PFSK-1 (cell line): ENCODE measurements around the gene VPS52.

Experiments used
- POLR2AphosphoS5 ChIP-seq: IDR thresholded peaks from 2 replicates; pipeline ENCODE4 v1.6.1; 2012; ENCODE audit warnings: low read depth, mild to moderate bottlenecking, control low read depth, low read length, moderate library complexity
- TF ChIP-seq, protein P1 (sequence below), 2 experiments: IDR thresholded peaks; 2 replicates each; pipeline versions ENCODE4 v1.6.1 to v1.8.0; 2011 to 2012; ENCODE audit warnings: low read depth in 2 of 2, low read length in 2 of 2, control low read depth in 1 of 2, inconsistent platforms in 1 of 2, mild to moderate bottlenecking in 1 of 2, moderate library complexity in 1 of 2; ENCODE audit not compliant: insufficient read depth in 1 of 2

GRCh38 chr6:33276581-33276863 lies 4.8 kb upstream of the VPS52 start:
- no peak; the same call in 1 of the 2 replicates for TF ChIP-seq POLR2AphosphoS5
- TF ChIP-seq, protein P1, sequence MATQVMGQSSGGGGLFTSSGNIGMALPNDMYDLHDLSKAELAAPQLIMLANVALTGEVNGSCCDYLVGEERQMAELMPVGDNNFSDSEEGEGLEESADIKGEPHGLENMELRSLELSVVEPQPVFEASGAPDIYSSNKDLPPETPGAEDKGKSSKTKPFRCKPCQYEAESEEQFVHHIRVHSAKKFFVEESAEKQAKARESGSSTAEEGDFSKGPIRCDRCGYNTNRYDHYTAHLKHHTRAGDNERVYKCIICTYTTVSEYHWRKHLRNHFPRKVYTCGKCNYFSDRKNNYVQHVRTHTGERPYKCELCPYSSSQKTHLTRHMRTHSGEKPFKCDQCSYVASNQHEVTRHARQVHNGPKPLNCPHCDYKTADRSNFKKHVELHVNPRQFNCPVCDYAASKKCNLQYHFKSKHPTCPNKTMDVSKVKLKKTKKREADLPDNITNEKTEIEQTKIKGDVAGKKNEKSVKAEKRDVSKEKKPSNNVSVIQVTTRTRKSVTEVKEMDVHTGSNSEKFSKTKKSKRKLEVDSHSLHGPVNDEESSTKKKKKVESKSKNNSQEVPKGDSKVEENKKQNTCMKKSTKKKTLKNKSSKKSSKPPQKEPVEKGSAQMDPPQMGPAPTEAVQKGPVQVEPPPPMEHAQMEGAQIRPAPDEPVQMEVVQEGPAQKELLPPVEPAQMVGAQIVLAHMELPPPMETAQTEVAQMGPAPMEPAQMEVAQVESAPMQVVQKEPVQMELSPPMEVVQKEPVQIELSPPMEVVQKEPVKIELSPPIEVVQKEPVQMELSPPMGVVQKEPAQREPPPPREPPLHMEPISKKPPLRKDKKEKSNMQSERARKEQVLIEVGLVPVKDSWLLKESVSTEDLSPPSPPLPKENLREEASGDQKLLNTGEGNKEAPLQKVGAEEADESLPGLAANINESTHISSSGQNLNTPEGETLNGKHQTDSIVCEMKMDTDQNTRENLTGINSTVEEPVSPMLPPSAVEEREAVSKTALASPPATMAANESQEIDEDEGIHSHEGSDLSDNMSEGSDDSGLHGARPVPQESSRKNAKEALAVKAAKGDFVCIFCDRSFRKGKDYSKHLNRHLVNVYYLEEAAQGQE (IDR thresholded peaks at IDR 0.05; ENCODE audit: insufficient read depth in 1 of 2, low read depth in 2 of 2, low read length in 2 of 2): no peak
